AG09309 (cell line): ENCODE measurements around the gene TBL1XR1.
"Not testable (repeated sequence)": the region's sequence is repeated elsewhere in the genome, so short reads cannot be mapped to it uniquely, and the experiment has no call there.

ENCODE experiments used
- DNase-seq: peaks from one replicate; pipeline ENCODE4 v3.0.0-alpha.2; 2010; ENCODE audit warnings: low read depth
- H3K4me3 ChIP-seq: 2 replicates; pipeline ENCODE4 v1.5.1; 2011; ENCODE audit warnings: mild to moderate bottlenecking, low read depth, low read length, moderate library complexity; ENCODE audit not compliant: control insufficient read depth
- CTCF ChIP-seq: IDR thresholded peaks from 2 replicates; pipeline ENCODE4 v1.5.1; 2011; ENCODE audit warnings: mild to moderate bottlenecking, low read depth, low read length, inconsistent platforms; ENCODE audit not compliant: insufficient read depth, control insufficient read depth; ENCODE audit errors: missing control alignments

The TBL1XR1 gene

GRCh38 chr3:177190756-177191681, 6.3 kb downstream of the TBL1XR1 start:
- H3K4me3 ChIP-seq, result no peak overlapping the region
- no peak for DNase-seq
- TF ChIP-seq CTCF, result no peak

- not testable (repeated sequence) for H3K4me3 ChIP-seq, DNase-seq
Measured at GRCh38 chr3:177190184-177190583, 7.1 kb downstream of the TBL1XR1 start.

- DNase-seq, H3K4me3 ChIP-seq: not testable (repeated sequence)
Measured at GRCh38 chr3:177188325-177188724, 9.0 kb downstream of the TBL1XR1 start.

- TF ChIP-seq CTCF, result no peak
- H3K4me3 ChIP-seq, result no peak overlapping the region
- no peak for DNase-seq
Measured at GRCh38 chr3:177186306-177186705, 11.0 kb downstream of the TBL1XR1 start.

GRCh38 chr3:177185035-177185574, 12.2 kb downstream of the TBL1XR1 start:
- no peak overlapping the region for H3K4me3 ChIP-seq
- no peak for TF ChIP-seq CTCF
- DNase-seq, result no peak

- H3K4me3 ChIP-seq, DNase-seq: not testable (repeated sequence)
Measured at GRCh38 chr3:177184602-177185001, 12.7 kb downstream of the TBL1XR1 start.

- TF ChIP-seq CTCF, result no peak
- H3K4me3 ChIP-seq, result no peak overlapping the region
- DNase-seq, result no peak
Measured at GRCh38 chr3:177182352-177182751, 14.9 kb downstream of the TBL1XR1 start.

GRCh38 chr3:177181418-177181817, 15.9 kb downstream of the TBL1XR1 start:
- no peak for TF ChIP-seq CTCF

More at GRCh38 chr3:177181418-177181817, 15.9 kb downstream of the TBL1XR1 start:
- H3K4me3 ChIP-seq, result no peak overlapping the region
- no peak for DNase-seq
